ENCODE measurements around the gene FADS6. TPM values are rescaled to one million over a fixed set of nuclear protein-coding genes. Genes with fewer than 3 reads are reported as not detected.

The FADS6 gene
- total RNA-seq, 1 experiment from 2014 or later = not detected

DNA sequence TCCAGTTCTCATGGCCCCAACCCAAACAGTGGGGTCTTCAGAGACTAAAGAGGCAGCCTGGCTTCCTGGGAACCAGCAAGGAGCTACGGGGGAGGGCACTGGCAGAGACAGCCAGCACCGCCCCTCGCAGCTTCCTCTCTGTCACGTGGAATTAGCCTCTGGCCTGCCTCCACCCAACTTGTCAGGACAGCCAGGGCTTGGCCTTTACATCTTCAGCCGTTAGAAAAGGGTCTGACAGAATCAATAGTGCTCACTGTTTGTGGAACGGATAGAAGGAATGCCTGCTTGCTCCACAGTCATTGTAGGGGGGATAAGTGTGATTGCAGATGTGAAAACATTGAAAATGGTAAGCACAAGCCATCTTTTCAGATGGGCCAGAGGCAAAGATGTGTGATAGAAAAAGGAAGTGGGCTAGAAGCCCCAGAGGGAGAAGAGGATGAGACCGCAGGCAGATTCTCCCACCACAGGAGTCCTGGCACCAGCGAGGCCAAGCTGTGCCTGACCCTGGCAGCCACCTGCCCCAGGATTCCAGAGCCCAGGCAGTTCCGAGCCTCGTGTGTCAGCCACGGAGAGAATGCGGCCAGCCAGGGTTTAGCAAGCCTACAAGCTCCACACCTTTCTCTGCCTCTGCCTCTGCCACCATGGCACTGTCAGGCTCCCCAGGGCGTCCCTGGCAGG is 52.3 kb downstream of the FADS6 start:
- Mint-ChIP-seq H3K9me3 (ENCODE audit: low read depth, unreplicated experiment) (no peaks in the 10 kb centered on the region), H3K4me1 (ENCODE audit: low read depth, unreplicated experiment) (no peaks in the 10 kb centered on the region), H3K36me3 (ENCODE audit: insufficient read depth, unreplicated experiment) (peaks cover 16% of the 10 kb centered on the region), H3K27ac (ENCODE audit: unreplicated experiment) (no peak overlapping the region), H3K27me3 (ENCODE audit: unreplicated experiment) (peaks cover 14% of the 10 kb centered on the region), H3K4me3 (ENCODE audit: low read depth, unreplicated experiment) (no peak overlapping the region)
- intact Hi-C loops (cut with micrococcal nuclease; ENCODE audit: unreplicated experiment) = no loop called here
- TF ChIP-seq, protein P1, sequence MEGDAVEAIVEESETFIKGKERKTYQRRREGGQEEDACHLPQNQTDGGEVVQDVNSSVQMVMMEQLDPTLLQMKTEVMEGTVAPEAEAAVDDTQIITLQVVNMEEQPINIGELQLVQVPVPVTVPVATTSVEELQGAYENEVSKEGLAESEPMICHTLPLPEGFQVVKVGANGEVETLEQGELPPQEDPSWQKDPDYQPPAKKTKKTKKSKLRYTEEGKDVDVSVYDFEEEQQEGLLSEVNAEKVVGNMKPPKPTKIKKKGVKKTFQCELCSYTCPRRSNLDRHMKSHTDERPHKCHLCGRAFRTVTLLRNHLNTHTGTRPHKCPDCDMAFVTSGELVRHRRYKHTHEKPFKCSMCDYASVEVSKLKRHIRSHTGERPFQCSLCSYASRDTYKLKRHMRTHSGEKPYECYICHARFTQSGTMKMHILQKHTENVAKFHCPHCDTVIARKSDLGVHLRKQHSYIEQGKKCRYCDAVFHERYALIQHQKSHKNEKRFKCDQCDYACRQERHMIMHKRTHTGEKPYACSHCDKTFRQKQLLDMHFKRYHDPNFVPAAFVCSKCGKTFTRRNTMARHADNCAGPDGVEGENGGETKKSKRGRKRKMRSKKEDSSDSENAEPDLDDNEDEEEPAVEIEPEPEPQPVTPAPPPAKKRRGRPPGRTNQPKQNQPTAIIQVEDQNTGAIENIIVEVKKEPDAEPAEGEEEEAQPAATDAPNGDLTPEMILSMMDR (IDR thresholded peaks at IDR 0.05; ENCODE audit: unreplicated experiment) = no peak
- DNase-seq = no peak
- CTCF ChIA-PET = no interaction called here
- no TSS peak for BruUV-seq (replicated peaks)

DNA sequence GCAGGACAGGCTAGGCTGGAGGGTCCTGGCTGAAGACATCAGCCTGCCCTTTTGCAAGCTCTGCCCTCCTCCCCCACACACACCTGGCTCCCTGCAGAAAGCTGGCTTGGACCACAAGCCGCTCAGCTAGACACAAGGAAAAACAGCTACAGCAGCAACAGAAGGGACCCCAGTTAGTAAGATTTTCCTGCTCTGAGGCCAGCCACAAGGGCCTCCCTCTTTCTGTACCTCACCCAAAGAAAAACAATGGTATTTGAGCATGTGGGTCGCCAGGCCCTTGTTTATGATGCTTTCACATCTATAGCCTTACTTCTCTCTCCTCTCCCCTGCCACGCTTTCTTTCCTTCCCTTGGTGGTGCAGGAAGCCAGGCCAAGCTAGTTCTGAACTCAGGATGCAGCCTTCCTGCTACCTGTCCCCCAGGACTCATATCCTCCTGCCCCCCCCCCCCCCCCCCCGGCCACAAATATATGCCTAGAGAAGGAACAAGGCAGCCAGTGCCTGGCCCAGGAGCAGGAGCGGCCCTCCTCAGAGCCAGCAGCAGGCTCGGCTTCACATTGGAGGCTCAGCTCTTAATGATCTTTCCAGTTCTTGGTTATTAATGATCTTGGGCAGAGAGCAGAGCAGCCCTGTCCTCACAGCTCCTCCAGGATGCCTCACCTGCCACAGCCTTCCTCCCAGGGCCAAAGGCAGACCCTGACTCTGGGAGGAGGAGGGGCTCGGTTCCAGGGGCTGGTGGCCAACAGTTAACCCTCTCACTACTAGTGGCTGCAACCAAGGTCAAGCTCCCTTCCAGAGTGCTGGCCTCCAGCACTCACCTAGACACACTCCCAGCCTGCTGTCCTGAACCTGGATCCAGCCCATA is 53.2 kb downstream of the FADS6 start:
- no peak overlapping the region for H3K4me3 Mint-ChIP-seq (ENCODE audit: low read depth, unreplicated experiment)
- H3K4me1 Mint-ChIP-seq (ENCODE audit: low read depth, unreplicated experiment) = no peaks in the 10 kb centered on the region
- TF ChIP-seq, protein P1 (IDR thresholded peaks at IDR 0.05; ENCODE audit: unreplicated experiment) = no peak
- DNase-seq = no peak
- no TSS peak for BruUV-seq (replicated peaks)
- peak overlapping the region; percentile 59 for H3K27ac Mint-ChIP-seq (ENCODE audit: unreplicated experiment)
- H3K9me3 Mint-ChIP-seq (ENCODE audit: low read depth, unreplicated experiment) = no peaks in the 10 kb centered on the region
- peaks cover 14% of the 10 kb centered on the region for H3K27me3 Mint-ChIP-seq (ENCODE audit: unreplicated experiment)
- H3K36me3 Mint-ChIP-seq (ENCODE audit: insufficient read depth, unreplicated experiment) = peaks cover 16% of the 10 kb centered on the region
- intact Hi-C loops (cut with micrococcal nuclease; ENCODE audit: unreplicated experiment) = no loop called here
- CTCF ChIA-PET = no interaction called here

DNA sequence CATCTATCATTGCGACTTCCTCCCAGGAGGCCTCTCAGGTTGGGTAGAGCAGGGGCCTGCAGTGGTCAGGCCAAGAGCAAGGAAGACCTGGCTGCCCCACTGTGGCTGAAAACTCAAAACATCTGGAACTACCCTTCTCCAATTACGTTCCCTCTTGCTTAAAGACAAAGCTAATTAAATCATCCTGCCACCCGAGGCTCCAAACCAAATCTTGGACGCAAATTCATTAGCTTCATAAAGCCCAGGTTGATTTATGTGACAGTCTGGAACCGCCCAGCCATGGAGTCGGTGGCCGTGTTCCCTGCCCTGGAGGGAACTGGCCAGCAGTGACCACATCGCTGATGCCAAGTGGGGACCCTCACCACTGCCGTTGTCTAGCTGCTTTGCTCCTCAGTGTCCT is 55.2 kb downstream of the FADS6 start:
- Mint-ChIP-seq H3K27ac (ENCODE audit: unreplicated experiment) (no peak overlapping the region), H3K9me3 (ENCODE audit: low read depth, unreplicated experiment) (no peaks in the 10 kb centered on the region), H3K27me3 (ENCODE audit: unreplicated experiment) (peaks cover 14% of the 10 kb centered on the region), H3K4me1 (ENCODE audit: low read depth, unreplicated experiment) (no peaks in the 10 kb centered on the region), H3K4me3 (ENCODE audit: low read depth, unreplicated experiment) (no peak overlapping the region), H3K36me3 (ENCODE audit: insufficient read depth, unreplicated experiment) (peaks cover 16% of the 10 kb centered on the region)
- TF ChIP-seq, protein P1 (IDR thresholded peaks at IDR 0.05; ENCODE audit: unreplicated experiment) = no peak
- no peak for DNase-seq
- CTCF ChIA-PET = no interaction called here
- BruUV-seq (replicated peaks) = no TSS peak
- intact Hi-C loops (cut with micrococcal nuclease; ENCODE audit: unreplicated experiment) = no loop called here

DNA sequence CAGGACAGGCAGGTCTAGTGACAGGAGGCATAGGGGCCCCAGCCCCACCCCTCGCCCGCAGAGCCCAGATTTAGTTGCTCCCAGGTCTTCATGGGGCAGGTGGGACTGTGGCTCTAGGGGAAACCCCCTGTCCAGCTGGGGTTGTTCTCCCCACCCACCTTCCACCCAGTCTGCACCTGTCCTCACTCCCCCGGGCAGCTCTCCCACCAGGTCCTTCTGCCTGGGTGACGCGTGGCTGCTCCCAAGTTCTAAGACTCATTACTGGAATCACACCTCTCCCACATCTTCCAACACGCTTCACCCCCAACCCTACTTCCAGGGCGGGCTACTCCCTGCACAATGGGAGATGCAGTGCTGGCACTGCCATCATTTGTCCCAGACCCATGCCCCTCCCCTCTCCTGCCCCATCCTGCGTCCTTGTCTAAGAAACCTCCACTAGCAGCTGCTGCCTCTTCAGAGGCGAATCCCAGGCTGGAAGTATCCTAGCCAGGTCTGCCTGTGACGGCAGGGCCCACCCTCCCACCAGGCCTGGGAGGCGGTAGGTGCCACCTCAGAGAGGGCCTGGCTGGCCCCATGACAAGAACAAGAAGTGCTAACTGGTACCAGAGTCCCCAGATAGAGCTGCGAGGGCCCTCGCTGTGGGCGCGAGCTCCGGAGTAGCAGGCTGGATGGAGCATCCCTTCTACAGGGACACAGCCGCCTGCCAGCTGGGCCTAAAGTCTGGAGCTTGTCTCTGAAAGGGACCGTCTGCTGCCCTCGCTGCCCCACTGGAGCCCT is 56.6 kb downstream of the FADS6 start:
- Mint-ChIP-seq H3K9me3 (ENCODE audit: low read depth, unreplicated experiment) (no peaks in the 10 kb centered on the region), H3K27me3 (ENCODE audit: unreplicated experiment) (peaks cover 14% of the 10 kb centered on the region), H3K4me3 (ENCODE audit: low read depth, unreplicated experiment) (no peak overlapping the region), H3K27ac (ENCODE audit: unreplicated experiment) (no peak overlapping the region), H3K4me1 (ENCODE audit: low read depth, unreplicated experiment) (no peaks in the 10 kb centered on the region), H3K36me3 (ENCODE audit: insufficient read depth, unreplicated experiment) (peaks cover 21% of the 10 kb centered on the region)
- TF ChIP-seq, protein P1 (IDR thresholded peaks at IDR 0.05; ENCODE audit: unreplicated experiment) = no peak
- intact Hi-C loops (cut with micrococcal nuclease; ENCODE audit: unreplicated experiment) = no loop called here
- BruUV-seq (replicated peaks) = no TSS peak
- CTCF ChIA-PET = no interaction called here
- DNase-seq = no peak

Data from Calu3 (cell line).